GM19099 (cell line): ENCODE results near the gene FOXD4L5.
"Not testable (repeated sequence)": the region's sequence is repeated elsewhere in the genome, so short reads cannot be mapped to it uniquely, and the experiment has no call there.

Source experiments
- POLR2A ChIP-seq: IDR thresholded peaks from 3 replicates; pipeline ENCODE4 v1.6.1; 2011; ENCODE audit warnings: low read depth; ENCODE audit not compliant: insufficient read length; ENCODE audit errors: extremely low read depth

The FOXD4L5 gene

DNA sequence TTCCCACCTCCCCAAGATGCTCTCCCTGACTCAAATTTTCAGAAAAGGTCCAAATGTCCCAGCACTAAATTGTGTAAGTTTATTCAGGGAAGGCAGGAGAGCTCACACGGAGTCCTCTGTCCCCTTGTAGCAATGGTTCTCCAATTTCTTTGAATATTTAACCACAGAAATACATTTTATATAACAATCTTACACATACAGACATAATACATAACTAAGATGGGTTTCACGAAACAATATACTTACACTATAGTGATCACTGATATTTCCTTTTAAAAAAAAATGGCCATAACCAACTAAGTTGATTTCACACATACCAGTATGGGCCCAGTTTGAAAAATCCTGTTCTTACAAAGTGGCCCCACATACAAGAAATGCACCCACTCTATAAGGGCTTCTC is at the start of gene FOXD4L5:
FOXD4L5 (minus strand) TSS at position 101 of the 400 bp plus-strand sequence. CDS start 832 bp downstream, outside the sequence.
- not testable (repeated sequence) for TF ChIP-seq POLR2A
